Anterior cingulate cortex (tissue), 58 donors: ENCODE data around the gene KIF16B.

Source experiments
- DNase-seq, 58 donors: peaks; one replicate each; lab custom pipeline; 2025; lab: John Stamatoyannopoulos, UW

KIF16B gene

DNA sequence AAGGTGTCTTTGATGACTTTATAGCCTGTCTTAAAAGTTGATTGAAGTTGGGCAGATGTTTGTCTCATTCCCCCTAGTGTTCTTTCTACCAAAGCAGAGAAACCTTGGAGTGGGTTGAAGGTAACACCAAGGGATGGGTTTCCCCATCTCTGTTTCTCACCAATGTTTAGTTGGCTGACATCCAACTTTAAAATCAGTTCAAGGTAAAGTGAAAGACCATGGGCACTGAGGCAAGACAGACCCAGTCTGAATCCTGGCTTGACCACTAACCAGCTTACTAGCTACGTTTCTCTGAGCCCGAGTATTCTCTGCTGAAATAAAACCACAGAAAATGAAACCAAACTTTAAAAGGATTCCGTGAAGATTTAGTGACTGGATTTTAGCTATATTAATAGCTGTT, 258.9 kb downstream of the KIF16B start:
- no peak for DNase-seq

DNA sequence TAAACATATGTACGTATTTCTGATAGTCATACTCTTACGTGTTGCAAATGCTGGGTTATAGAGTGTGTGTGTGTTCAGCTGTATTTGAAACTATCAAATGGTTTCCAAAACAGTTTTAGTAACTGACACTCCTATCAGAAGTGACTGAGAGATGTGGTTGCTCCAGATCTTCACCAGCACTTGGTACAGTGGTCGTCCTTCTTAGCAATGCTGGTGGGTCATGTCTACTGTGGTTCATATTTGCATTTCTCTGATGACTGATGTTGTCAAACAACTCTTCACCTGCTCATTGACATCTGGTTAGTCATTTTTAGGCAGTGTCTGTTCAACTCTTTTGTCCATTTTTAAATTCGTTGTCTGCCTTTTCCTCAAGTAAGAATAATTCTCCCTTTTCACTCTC, 259.3 kb downstream of the KIF16B start:
- DNase-seq: no peak

DNA sequence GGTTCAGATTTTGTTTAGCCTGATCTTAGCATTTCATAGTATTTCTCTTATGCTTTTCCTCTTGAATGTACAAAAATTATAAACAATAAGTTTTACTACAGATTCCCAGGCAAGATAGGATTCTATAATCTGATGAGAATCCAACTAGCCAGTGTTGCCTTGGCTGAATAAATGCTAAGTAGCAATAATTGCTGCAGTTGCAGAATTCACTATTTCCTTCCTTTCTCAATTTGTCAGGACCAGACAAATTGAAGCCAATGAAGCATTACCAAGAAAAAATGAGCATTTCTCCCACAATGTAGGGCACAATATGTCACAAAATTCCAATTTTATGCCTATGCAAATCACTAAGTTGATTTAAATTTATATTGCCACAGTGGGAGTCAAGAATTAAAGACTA, 260.2 kb downstream of the KIF16B start:
- DNase-seq: no peak

DNA sequence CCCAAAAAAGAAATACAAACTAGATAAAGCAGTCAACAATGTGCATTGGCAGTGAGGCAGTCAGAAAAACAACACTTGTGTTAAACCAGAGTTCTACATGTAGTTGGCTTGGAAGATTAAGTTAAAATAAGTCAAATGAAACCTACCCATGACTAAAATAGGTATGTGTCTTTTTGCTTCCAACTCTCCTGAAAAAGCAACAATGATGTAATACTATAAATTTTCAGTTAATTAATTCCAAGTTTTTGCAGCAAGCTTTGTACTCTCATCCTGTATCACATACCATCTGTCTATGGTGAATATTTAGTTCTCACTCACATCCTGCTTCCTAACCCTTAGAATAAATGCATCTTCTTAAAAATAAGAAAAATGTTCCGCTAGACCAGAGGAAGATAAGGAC, 261.5 kb downstream of the KIF16B start:
- DNase-seq: peak in 2 of 58 donors; percentile 24 to 47

DNA sequence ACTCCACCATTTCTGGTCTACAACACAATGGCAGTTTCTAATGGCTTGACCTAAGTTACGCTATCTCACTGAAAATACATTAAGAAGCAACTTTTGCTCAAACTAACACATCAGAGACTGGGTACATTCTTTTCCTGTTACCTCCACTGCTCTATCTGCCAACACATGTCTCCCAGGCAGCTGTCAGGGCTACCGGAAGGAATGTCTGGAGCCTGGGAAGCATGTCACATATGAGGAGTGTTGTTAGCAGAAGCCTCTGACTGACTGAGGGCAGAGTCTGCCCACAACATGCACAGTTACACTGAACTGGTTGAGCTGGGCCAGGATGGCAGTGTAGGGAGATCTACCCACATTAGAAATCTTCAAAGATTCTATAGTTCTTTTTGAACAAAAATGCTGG, 264.5 kb downstream of the KIF16B start:
- no peak for DNase-seq

DNA sequence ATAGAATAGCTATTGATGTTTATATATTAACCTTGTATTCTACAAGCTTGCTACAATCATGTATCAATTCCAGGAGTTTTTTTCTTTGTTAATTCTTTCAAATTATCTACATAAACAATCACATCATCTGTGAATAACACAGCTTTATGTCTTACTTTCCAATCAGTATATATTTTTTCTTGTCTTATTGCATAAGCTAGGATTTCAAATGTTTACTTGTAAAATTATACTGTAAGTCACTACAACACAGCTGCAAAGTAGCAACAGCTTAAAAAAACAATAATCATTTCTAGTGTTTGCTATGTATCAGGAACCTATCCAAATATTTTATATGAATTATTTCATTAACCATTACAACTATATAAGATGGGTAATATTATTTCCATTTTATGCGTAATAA, 270.4 kb downstream of the KIF16B start:
- DNase-seq: no peak

DNA sequence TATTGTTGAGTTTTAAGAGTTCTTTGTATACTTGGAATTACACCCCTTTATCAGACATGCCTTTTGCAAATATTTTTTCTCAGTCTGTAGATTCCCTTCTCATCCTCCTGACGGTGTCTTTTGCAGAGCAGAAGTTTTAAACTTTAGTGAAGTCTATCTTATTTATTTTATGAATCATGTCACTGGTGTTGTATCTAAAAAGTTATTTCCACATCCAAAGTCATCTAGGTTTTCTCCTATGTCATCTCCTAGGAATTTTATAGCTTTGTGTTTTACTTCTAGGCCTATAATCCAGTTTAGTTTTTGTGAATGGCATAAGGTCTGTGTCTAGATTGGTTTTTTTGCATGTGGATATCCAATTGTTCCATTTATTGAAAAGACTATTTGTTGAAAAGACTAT, 271.3 kb downstream of the KIF16B start:
- no peak for DNase-seq

DNA sequence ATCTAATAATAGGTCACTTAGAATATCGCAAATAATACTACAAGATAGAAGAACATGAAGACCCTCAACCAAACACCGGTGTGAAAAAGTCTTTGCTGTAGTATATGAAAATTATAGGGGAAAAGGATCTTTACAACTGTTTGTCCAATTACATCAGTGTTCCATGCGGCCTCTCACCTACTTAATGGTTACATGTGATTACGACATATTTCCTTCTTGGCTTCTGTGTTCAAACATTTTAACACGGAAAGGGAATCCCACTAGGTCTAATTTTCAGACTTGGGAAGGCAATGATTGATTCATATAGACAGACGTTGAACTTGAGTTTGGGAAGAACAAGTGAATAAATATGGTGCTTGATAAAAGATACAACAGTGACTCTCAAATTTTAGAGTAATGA, 273.4 kb downstream of the KIF16B start:
- DNase-seq: no peak

DNA sequence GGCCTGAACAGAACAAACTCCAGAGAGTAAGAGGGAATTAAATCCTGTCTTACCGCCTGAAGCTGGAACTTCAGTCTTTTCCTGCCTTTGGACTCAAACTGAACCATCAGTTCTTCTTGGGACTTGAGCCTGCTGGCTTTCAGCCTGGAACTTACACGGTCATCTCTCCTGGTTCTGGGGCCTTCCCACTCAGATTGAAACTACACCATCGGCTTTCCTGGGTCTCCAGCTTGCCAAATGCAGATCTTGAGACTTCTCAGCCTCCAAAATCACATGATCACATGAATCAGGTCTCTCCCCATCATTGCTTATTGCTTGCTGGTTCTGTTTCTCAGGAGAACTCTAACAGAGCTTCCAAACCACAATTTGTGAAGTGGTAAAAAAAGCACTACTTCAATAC, 276.3 kb downstream of the KIF16B start:
- peak in 2 of 58 donors; percentile 12 to 30 for DNase-seq

DNA sequence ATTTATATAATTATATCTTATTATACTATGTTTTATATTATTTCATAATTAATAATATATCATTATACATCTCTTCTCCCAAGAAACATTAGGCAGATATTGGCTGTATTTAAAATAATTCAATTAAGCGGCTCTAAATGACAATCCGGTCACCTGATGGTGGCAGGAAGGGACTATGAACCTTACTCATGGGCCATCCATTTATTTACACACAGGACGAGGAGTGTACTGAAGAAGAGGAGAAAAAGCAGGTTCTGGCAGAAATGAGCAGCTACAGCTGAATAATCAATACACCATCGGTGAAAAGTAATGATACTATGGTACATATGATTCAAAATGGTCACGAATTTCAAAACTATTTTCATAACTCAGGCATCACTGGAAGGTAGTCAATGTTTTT, 277.7 kb downstream of the KIF16B start:
- DNase-seq: no peak

DNA sequence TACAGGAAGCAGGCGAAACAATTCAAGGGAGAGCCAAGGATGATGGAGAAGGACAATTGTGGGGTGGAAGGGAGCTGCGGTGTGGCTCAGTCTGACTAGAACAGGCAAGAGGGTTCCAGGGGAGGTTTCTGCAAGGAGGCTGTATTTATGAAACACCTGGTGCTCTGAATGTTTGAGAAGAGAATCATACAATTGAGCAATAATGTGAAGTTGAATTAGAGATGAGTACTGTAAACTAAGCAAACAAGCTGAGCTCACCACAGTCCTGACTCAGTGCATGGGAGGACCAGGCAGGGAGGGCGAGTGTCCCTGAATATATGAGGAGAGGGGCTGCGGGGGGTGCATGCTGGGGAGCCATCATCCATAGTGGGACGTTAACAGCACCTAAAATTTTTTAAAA, 279.7 kb downstream of the KIF16B start:
- DNase-seq: no peak

DNA sequence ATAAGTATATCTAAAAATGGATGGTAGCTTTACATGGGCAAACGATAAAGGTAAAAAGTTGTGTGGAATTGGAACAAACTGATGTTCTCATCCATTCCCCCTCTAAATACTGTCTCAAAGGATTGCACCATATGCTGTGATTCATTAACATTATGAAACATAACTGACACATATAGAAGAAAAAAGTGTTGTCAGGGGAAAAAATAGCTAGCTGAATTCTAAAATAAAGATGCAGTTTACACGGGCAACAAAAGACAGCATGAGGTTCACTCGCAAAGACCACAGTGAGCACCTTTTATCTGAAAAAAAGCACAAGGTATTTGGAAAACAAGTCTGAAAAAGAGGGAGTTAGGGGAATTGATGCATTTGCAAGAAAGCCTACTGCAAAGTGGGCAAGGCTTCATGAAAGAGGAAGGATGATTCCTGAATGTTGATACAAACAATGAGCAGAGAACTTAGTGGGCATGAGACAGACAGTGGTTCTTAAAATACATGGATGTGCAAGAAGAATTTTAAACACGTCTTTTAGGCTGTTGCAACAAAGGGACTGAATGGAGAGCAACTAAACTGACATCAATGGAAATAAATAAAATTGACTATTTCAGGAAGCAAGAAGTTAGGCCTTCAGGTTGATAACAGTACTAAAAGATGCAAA, 280.9 kb downstream of the KIF16B start:
- peak in 1 of 58 donors; percentile 23 for DNase-seq

DNA sequence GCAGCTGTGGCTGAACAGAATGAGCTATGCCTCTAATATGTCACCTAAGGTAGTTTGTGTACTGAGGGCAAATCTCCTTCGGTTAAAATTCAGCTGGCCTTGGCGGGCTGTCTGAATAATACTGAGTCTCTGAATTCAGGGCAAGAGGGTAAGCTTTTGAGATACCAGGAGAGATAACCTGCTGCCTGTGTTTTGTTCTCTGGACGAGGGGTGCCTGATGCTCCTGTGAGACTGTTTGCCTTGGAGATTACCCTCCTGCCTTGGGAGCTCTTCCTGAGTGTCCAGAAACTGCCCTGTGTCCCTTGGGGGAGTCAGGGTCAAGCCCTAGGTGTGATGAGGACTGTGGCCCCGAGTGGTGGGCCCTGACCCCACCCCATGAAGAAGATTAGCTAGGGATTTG, 282.9 kb downstream of the KIF16B start:
- DNase-seq: no peak

DNA sequence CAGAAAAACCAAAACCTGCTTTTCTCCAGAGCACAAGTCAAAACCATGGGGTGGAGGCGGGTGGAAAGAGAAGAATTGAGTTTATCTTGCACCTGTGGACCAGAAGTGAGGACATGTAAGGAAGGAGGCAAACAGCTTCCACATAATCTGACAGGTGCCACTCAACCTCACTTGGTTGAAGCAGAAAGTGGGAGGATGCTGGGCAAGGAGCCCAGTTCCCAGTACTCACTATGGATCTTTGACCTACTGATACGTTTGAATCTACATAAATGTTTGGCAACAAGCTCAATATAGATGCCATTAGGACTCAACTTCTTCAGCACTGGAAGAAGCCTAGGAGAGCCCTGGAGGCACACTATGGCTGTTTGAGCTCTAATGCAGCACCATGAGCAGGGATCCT, 285.5 kb downstream of the KIF16B start:
- no peak for DNase-seq

DNA sequence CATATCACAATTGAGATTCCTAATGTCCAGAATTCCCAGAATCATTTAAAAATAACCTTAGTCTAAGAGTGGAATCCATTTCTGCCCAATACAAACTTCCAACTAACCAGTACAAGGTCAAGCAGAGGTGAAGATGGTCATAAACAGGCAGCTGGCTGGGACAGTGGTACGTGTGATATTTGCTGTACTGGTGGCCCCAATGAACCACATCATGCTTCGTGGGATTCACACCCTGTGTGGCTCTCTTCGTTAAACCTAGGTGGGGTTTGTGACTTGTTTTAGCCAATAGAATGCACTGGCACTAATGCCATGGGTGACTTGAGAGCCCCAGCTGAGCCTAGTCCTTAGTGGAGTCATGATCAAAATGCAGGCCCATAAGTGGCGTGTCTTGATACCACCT, 286.6 kb downstream of the KIF16B start:
- no peak for DNase-seq

DNA sequence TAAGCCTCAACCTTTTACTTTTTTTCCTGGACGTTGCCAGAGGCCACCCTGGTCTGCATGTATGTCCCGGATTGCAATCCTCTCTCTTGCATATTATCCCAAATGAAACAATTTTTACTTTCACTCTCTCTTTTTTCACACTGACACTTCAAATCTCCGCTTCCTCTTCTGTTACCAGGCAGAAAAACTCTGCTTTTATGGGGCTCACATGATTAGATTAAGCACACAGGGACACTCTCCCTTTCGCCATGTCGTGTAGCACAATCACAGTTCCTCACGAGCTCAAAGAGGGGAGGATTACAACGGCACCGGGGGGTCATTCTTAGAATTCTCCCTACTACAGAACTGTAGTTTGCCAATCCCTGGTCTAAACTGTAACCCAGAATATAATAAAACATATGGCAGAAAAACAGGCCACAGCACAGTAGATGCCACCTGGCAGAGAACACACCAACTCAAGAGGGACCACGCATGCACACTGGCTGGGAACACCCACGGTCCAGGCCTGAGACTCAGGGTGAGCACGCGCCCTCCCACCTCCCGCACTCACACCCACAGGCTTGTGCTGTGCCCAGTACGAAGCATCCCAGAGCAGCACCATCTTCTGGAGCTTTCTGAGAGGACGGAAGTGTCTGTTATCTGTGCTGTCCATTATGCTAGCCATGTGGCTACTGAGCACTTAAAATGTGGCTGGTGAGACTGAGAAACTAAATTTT, 288.7 kb downstream of the KIF16B start:
- DNase-seq: peak in 2 of 58 donors; percentile 13 to 26

DNA sequence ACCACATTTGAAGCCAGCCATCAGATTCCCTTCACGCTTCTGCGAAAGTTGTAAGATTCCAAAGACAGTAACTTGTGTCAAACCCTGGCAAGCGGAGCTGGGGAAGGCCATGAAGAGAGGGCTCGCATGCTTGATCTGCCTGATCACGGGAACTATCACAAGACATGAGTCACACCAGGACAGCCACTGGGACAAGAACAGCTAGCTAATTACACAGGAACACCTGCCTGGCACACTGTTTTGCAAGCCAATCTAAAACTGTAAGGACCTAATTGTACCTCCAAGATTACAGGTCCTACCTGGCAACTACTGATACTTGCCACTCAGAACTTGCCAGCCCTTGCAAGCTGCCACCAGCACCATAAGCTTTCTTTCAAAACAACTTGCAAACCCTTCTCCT, 289.3 kb downstream of the KIF16B start:
- peak in 1 of 58 donors; percentile 12 for DNase-seq

DNA sequence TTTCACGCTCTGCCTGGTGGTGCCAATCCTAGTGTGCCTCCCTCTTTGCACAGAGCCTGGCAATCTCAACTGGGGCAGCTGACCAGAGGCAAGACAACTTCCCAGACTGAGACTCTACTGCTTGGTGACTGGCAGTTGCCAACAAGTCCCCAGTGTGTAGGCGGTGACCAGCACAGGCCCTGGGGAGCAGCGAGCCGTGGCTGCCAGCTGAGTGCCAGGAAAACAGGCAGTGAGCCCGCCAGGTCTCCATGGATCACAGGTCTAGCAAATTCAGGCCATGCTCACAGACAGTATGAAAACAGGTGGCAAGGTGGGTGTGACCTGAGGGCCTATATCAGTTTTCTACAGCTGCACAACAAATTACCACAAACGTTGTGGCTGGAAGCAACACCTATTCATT, 289.9 kb downstream of the KIF16B start:
- no peak for DNase-seq

DNA sequence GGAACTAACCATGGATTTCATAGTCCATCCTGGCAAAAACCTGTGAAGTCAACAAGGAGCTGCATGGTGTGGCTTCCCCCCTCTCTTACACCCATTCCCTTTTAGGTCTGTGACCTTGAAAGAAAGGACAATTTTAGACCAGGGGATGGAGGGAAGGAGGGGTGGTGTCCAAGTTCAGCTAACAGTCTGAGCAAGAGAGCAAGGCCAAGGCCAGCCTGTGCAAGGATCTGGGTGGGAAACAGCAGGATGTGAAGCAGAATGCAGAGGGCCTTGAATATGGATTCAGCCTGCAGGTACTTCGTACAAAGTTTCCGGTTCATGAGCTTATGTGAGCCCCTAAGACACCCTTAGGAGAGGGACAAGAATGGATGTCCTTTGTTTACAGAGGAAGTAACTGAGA, 293.0 kb downstream of the KIF16B start:
- no peak for DNase-seq

DNA sequence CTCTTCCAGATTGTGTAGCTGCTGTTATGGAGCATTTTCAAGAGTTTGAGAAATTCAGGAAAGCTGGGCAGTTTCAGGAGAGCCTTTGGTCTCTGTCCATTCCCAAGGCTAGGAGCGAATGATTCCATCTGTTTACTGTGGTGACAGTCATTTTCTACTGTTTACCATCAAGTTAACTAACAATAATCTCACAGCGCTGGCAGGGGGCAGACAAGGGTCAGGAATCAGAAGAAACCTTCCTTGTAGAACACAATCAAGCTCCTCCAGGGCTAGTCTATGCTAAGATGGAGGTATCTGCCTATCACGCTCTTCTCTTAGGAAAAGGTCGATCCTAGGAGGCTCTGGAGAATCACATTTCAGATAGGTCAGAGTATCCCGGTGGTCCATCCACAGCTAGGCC, 293.9 kb downstream of the KIF16B start:
- no peak for DNase-seq

DNA sequence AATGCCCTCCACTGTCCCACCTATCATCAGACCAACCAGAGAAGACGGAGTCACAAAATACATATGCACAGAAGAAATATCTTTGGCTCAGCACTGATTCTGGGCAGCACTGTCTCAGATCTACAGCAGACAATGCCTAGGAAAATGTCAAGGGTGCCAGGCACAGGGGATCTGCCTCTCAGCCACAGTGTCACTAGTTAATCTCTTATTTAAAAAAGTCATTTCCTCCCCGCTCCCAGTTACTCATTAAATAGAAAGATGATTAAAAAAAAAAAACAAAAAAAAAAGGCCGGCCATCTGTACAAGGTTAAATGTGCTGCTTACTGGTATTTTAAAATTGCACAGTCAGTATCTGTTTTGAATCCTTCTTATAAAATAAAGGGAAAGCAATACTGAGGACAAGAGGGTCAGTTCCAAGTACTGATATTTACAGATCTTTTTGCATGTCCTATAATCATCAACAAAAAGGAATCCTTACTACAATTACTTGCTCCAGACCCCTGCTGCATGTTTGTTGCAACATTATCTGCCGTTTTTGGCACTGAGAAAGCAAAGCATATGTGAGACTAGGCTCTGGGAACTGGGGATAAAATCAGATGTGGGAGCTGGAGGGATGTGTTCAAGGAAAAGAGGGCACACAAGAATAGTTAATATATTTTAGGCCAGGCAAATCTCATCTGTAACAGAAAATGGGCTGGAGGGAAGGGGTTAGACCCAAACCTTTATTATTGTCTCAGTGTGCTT, 299.3 kb downstream of the KIF16B start:
- DNase-seq: peak in 1 of 58 donors; percentile 6
